GM19099 (cell line): ENCODE results near the gene MACF1.

Experiments used
- POLR2A ChIP-seq: IDR thresholded peaks from 3 replicates; pipeline ENCODE4 v1.6.1; 2011; ENCODE audit warnings: low read depth; ENCODE audit not compliant: insufficient read length; ENCODE audit errors: extremely low read depth

The MACF1 gene

DNA sequence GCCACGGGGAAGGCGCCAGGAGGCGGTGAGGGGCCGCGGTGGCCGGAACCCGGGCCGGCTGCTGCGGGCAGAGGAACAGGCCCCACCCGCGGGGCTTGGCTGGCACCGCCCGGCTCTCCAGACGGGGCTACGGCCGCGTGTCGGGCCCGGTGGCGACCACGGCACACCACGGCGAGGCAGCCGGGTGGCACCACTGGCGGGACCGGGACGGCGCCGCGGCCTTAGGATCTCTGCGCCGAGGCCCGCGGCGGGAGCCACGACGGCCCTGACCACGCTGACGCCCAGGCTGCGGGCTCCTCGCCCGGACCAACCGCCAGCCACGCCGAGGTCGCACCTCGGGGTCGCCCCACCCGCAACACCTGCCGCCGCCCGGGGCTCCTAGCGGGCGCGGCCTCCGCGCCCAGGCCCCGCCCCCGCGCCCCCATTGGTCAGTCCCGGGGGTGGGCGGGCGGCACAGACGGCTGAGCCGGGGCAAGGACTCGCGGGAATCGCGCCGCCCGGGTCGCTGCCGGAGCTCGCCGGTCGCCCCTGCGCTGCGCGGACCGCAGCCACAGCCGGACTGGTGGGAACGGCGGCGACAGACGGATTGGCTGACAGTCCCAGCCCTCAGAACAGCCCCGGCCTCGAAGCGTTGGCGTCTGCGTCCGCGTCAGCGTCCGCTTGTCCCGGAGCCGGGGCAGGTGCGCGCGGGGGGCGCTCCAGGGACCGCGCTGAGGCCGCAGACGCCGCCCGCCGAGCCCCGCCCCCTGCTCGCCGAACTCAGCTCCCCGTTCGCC, 286.8 kb downstream of the MACF1 start, which contains the start of gene BMP8A:
Gene BMP8A (plus strand): TSS at position 491 of the 776 bp plus-strand sequence. CDS start 356 bp downstream, outside the sequence.
- no peak for TF ChIP-seq POLR2A

GRCh38 chr1:39494671-39495410, 290.3 kb downstream of the MACF1 start:
- TF ChIP-seq POLR2A: no peak

DNA sequence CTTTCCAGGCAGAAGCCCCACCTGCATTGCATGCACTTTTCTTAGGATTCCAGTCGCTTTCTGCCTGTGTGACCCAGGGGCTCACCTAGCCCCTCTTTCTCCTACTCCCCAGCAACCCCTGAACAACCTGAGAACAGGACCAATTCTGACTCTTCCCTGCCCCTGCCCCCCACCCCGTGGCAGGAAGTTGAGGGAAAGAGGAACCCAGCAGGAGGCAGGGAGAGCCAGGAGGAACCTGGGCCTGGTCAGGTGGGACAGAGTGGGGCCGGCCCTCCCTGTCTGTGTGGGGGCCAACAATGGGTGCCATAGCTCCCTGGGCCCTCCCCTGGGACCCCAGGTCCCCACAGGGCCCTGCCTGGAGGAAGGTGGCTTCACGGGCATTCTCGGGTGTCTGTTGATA, 293.1 kb downstream of the MACF1 start:
- TF ChIP-seq POLR2A: no peak

GRCh38 chr1:39499668-39500067, 295.2 kb downstream of the MACF1 start:
- no peak for TF ChIP-seq POLR2A

DNA sequence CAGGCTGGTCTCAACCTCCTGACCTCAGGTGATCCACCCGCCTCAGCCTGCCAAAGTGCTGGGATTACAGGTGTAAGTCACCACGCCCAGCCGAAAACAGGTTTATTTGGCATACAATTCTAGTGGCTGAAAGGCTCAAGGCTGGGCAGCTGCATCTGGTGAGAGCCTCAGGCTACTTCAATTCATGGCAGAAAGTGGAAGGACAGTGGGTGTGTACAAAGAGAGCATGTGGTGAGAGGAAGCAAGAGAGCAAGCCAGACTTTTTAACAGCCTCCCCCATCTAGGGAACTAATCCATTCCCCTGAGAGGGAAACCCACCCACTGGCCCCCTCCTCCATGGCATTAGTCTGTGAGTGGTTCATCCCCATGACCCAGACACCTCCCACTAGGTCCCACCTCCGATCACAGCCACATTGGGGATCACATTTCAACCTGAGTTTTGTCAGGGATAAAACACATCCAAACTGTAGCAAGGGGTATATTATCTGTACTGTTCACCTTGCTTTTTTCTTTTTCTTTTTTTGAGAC, 296.4 kb downstream of the MACF1 start:
- no peak for TF ChIP-seq POLR2A

- no peak for TF ChIP-seq POLR2A
Observed at GRCh38 chr1:39501666-39502065, 297.2 kb downstream of the MACF1 start.

DNA sequence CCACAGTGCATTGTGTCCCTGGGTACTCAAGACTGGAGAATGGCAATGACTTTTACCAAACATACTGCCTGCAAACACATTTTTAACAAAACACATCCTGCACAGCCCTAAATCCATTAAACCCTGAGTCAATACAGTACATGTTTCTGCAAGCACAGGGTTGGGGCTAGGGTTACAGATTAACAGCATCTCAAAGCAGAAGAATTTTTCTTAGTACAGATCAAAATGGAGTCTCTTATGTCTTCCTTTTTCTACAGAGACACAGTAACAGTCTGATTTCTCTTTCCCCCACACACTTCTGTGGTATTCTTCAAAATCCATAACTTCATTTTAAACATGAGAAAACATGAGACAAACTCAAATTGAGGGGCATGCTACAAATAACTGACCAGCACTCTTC, 300.8 kb downstream of the MACF1 start:
- TF ChIP-seq POLR2A: no peak

- TF ChIP-seq POLR2A: no peak
Observed at GRCh38 chr1:39507230-39507928, 302.9 kb downstream of the MACF1 start.

GRCh38 chr1:39508266-39508665, 303.8 kb downstream of the MACF1 start:
- no peak for TF ChIP-seq POLR2A

GRCh38 chr1:39508857-39509305, 304.4 kb downstream of the MACF1 start:
- TF ChIP-seq POLR2A: no peak

GRCh38 chr1:39509360-39510009, 305.0 kb downstream of the MACF1 start:
- TF ChIP-seq POLR2A: no peak

- TF ChIP-seq POLR2A: no peak
Observed at GRCh38 chr1:39522661-39523567, 318.4 kb downstream of the MACF1 start.

- no peak for TF ChIP-seq POLR2A
Observed at GRCh38 chr1:39524171-39524570, 319.7 kb downstream of the MACF1 start.

DNA sequence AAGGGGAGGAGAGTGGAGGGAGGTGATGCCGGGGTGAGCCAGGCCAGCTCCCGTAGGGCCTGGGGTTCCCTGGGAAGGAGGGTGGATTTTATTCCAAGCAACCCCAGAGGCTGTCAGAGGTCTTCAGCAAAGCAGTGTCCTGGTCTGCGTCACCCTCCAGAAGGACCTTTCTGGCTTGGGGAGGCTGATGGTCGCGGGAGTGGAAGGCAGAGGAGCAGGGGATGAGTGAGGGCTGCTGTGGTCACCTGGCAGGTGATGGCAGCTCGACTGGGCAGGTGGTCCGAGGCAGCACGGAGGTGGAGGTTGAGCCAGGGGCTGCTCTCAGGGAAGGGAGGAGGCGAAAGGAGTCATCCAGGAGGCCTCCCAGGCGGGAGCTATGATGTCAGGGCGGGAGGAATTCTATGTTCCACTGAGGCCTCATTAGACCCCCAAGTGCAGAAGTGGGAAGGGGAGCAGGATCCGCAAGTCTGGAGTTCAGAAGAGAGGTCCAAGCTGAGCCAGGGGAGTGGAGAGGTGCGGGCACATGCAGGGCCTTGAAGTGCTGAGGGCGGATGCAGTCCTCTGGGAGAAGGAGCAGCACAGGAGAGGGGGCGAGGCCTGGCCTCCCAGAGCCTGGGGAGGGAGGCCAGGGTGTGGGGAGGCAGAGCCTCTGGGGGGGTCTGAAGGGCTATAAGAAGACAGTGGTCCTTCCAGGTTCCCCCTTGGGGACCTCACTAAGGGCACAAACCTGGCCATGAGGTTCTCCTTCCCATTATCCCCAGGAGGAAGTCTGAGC, 320.3 kb downstream of the MACF1 start:
- no peak for TF ChIP-seq POLR2A
